ENCODE data around the gene TSPAN19. TPM values are rescaled to one million over a fixed set of nuclear protein-coding genes. Genes with fewer than 3 reads are reported as not detected.
"Not testable (repeated sequence)": the region's sequence is repeated elsewhere in the genome, so short reads cannot be mapped to it uniquely, and the experiment has no call there.

The TSPAN19 gene
- total and polyA plus RNA-seq, 2 of the 8 experiments (the other 6 are each of a cell fraction or from before 2014, with no cell fraction given): 0.09 TPM; not detected in 1

- Histone ChIP-seq H2BK12ac (ENCODE audit: low read depth, low read length) (peak overlapping the region; percentile 70; the same call in 1 of the 2 replicates), H2BK20ac (ENCODE audit: low read length) (peak overlapping the region; percentile 95; the same call in 1 of the 2 replicates), H3K4me2 (ENCODE audit: insufficient read depth in 1 of 2, low read depth in 2 of 2, low read length in 2 of 2) (peak overlapping the region; percentile 36 to 48; a peak in 2 of 4 replicates), H3K4me3 (ENCODE audit: extremely low read depth in 1 of 4, insufficient read depth in 2 of 4, low read depth in 3 of 4, low read length in 4 of 4) (peak overlapping the region in 1 of 4 experiments; percentile 39; a peak in 1 of 8 replicates), H3K27ac (ENCODE audit: low read depth, low read length) (peak overlapping the region; percentile 32; the same call in 1 of the 2 replicates), H2BK5ac (ENCODE audit: low read depth, low read length) (peak overlapping the region; percentile 64; the same call in 1 of the 2 replicates), H2BK120ac (replicated peaks; ENCODE audit: low read depth, low read length) (peak overlapping the region; percentile 95), H3K18ac (ENCODE audit: extremely low read depth, low read length) (peak overlapping the region; percentile 76; the same call in 1 of the 2 replicates)
- H2BK15ac ChIP-seq (ENCODE audit: low read length); H3K9ac ChIP-seq (replicated peaks in 1 of 4; ENCODE audit: extremely low read depth in 1 of 4, low read depth in 3 of 4, low read length in 3 of 4); H2AK5ac ChIP-seq (ENCODE audit: low read depth, low read length); H3K14ac ChIP-seq (ENCODE audit: insufficient read length); H3K23me2 ChIP-seq (ENCODE audit: low read depth, low read length); FAIRE-seq; H4K20me1 ChIP-seq (replicated peaks in 1 of 2; ENCODE audit: control insufficient read depth in 1 of 2, insufficient read depth in 2 of 2, low read length in 2 of 2); H3K79me2 ChIP-seq (ENCODE audit: control insufficient read depth in 1 of 2, insufficient read depth in 2 of 2, low read length in 2 of 2); H3K9me3 ChIP-seq (ENCODE audit: insufficient read depth in 2 of 2, low read depth in 1 of 2, low read length in 1 of 2); H3K23ac ChIP-seq (ENCODE audit: insufficient read length); H2AFZ ChIP-seq (ENCODE audit: low read length); H3K36me3 ChIP-seq (ENCODE audit: control insufficient read depth in 2 of 4, insufficient read depth in 4 of 4, low read length in 3 of 4); H4K91ac ChIP-seq (replicated peaks; ENCODE audit: insufficient read length, low read length); H3K27me3 ChIP-seq (replicated peaks in 1 of 4; ENCODE audit: control insufficient read depth in 3 of 4, extremely low read depth in 1 of 4, insufficient read depth in 3 of 4, low read length in 3 of 4); H4K5ac ChIP-seq (ENCODE audit: insufficient read length, low read depth, low read length); H3K4ac ChIP-seq (replicated peaks; ENCODE audit: insufficient read length, low read depth, low read length); H3K4me1 ChIP-seq (replicated peaks in 1 of 4; ENCODE audit: control insufficient read depth in 3 of 4, insufficient read depth in 4 of 4, low read length in 3 of 4); H3K56ac ChIP-seq (replicated peaks; ENCODE audit: insufficient read length, low read depth, low read length); H4K8ac ChIP-seq (ENCODE audit: extremely low read depth, insufficient read depth, low read length); H3K79me1 ChIP-seq (ENCODE audit: low read depth, low read length); DNase-seq (ENCODE audit: low read depth in 1 of 2, low spot score in 2 of 2): not testable (repeated sequence)
- TF ChIP-seq E2F6 (IDR thresholded peaks at IDR 0.05) (peak; percentile 86), MAX (IDR thresholded peaks at IDR 0.05) (peak; percentile 66)
- POLR2A ChIA-PET (ENCODE audit: partially characterized antibody): interaction anchor here (0.9 to 1.2 kb wide), 3 partner anchors 9 to 94 kb away, joined by 3 to 4 read pairs (median 3); partner anchors contain the start of gene SLC6A15
- CTCF ChIA-PET (ENCODE audit: partially characterized antibody): interaction anchor here (1.4 to 1.5 kb wide), 2 partner anchors 9 to 23 kb away, joined by 3 to 4 read pairs; no protein-coding TSS in a partner anchor
- WGBS, 2 experiments (ENCODE audit: extremely low coverage in 1 of 2, insufficient coverage in 1 of 2, insufficient read length in 1 of 2, insufficient replicate concordance in 2 of 2, low coverage in 1 of 2, low lambda C conversion rate in 2 of 2, missing lambda C conversion rate in 1 of 2): 30% methylated on average over 2 of the region's 2 CpGs; no CpG with 5 or more reads in 1 of the 2 experiments
Measured at GRCh38 chr12:85005047-85005446, 31.0 kb downstream of the TSPAN19 start.

Data from H1 (cell line).